Measurements from ENCODE around the gene MRPL20. TPM values are rescaled to one million over a fixed set of nuclear protein-coding genes. Genes with fewer than 3 reads are reported as not detected.

Gene MRPL20
- total and polyA plus RNA-seq, 4 donors = 47.8 to 170 (median 74.0) TPM

DNA sequence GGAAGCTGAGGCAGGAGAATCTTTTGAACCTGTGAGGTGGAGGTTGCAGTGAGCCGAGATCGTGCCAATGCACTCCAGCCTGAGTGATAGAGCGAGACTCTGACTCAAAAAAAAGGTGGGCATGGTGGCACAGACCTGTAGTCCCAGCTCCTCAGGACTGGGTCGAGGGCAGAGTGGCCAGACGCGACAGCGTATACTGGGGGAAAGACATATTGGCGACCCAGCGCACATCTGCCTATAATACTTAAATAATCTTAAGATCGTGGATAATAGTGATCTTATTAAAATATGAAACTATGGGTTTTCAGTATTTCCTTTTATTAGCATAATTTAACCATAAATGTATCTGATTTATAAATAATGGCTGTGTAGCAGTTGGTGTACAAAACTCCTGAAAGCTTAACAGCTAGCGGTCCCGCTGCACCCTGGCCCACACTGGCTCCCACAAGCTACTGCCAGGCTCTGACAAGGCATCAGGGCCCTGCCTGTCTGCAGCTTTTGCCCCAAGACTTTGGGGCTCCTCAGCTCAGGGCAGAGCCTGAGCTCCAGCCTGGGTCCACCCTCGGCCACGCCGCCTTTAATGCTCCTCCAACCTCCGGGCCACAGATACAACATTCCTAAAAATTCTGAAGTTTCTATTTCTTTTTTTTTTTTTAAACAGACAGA is 29.4 kb downstream of the MRPL20 start:
- Histone ChIP-seq H3K9ac (ENCODE audit: low read depth in 1 of 2, low read length in 2 of 2) (no peak overlapping the region), H3K27ac (ENCODE audit: low read depth in 1 of 2, low read length in 2 of 2) (no peak overlapping the region), H3K4me3 (ENCODE audit: low read depth in 1 of 3, low read length in 3 of 3) (no peak overlapping the region), H3K36me3 (ENCODE audit: control insufficient read depth in 4 of 4, insufficient read depth in 3 of 4, low read depth in 1 of 4, low read length in 3 of 4) (peaks cover 0 to 5% (median 2%) of the 10 kb centered on the region in 4 donors), H3K27me3 (ENCODE audit: control insufficient read depth in 4 of 4, insufficient read depth in 4 of 4, low read length in 3 of 4) (no peaks in the 10 kb centered on the region), H3K9me3 (ENCODE audit: control insufficient read depth in 4 of 4, low read length in 3 of 4) (no peaks in the 10 kb centered on the region), H3K4me1 (ENCODE audit: control insufficient read depth in 4 of 4, insufficient read depth in 4 of 4, low read length in 3 of 4) (peaks cover 7 to 25% (median 20%) of the 10 kb centered on the region in 4 donors)
- TF ChIP-seq NR2F2 (IDR thresholded peaks at IDR 0.05) (no peak), RXRA (IDR thresholded peaks at IDR 0.05) (no peak), YY1 (IDR thresholded peaks at IDR 0.05) (no peak), SP1 (IDR thresholded peaks at IDR 0.05) (no peak), GABPA (IDR thresholded peaks at IDR 0.05 in 1 of 2, conservative IDR thresholded peaks at IDR 0.05 in 1 of 2) (no peak), RAD21 (IDR thresholded peaks at IDR 0.05) (no peak), FOXA1 (IDR thresholded peaks at IDR 0.05) (no peak), CTCF (IDR thresholded peaks at IDR 0.05; ENCODE audit: low read depth, low read length, missing input control) (no peak), EGR1 (IDR thresholded peaks at IDR 0.05; ENCODE audit: low read depth in 2 of 2) (no peak), HNF4G (IDR thresholded peaks at IDR 0.05) (no peak), ATF3 (IDR thresholded peaks at IDR 0.05) (no peak), FOXA2 (IDR thresholded peaks at IDR 0.05) (no peak), JUND (IDR thresholded peaks at IDR 0.05) (no peak)
- 98% methylated on average over 16 of the region's 16 CpGs for WGBS
- DNase-seq (ENCODE audit: low spot score) = no peak

- WGBS = 89% methylated on average over 10 of the region's 10 CpGs
- H3K9ac ChIP-seq (ENCODE audit: low read depth in 1 of 2, low read length in 2 of 2) = no peak overlapping the region
- H3K27ac ChIP-seq (ENCODE audit: low read depth in 1 of 2, low read length in 2 of 2) = no peak overlapping the region
- H3K4me3 ChIP-seq (ENCODE audit: low read depth in 1 of 3, low read length in 3 of 3) = no peak overlapping the region
- H3K9me3 ChIP-seq (ENCODE audit: control insufficient read depth in 4 of 4, low read length in 3 of 4) = no peaks in the 10 kb centered on the region
- no peak for DNase-seq (ENCODE audit: low spot score)
- peaks cover 7 to 32% (median 27%) of the 10 kb centered on the region in 4 donors for H3K4me1 ChIP-seq (ENCODE audit: control insufficient read depth in 4 of 4, insufficient read depth in 4 of 4, low read length in 3 of 4)
- no peaks in the 10 kb centered on the region for H3K27me3 ChIP-seq (ENCODE audit: control insufficient read depth in 4 of 4, insufficient read depth in 4 of 4, low read length in 3 of 4)
- H3K36me3 ChIP-seq (ENCODE audit: control insufficient read depth in 4 of 4, insufficient read depth in 3 of 4, low read depth in 1 of 4, low read length in 3 of 4) = peaks cover 0 to 5% (median 2%) of the 10 kb centered on the region in 4 donors
- TF ChIP-seq RXRA (IDR thresholded peaks at IDR 0.05) (no peak), FOXA2 (IDR thresholded peaks at IDR 0.05) (no peak), ATF3 (IDR thresholded peaks at IDR 0.05) (no peak), CTCF (IDR thresholded peaks at IDR 0.05; ENCODE audit: low read depth, low read length, missing input control) (no peak), YY1 (IDR thresholded peaks at IDR 0.05) (no peak), EGR1 (IDR thresholded peaks at IDR 0.05; ENCODE audit: low read depth in 2 of 2) (no peak), RAD21 (IDR thresholded peaks at IDR 0.05) (no peak), HNF4G (IDR thresholded peaks at IDR 0.05) (no peak), MAX (IDR thresholded peaks at IDR 0.05) (no peak), NR2F2 (IDR thresholded peaks at IDR 0.05) (no peak), FOXA1 (IDR thresholded peaks at IDR 0.05) (no peak), JUND (IDR thresholded peaks at IDR 0.05) (no peak), SP1 (IDR thresholded peaks at IDR 0.05) (no peak)
- TF ChIP-seq, protein P1, sequence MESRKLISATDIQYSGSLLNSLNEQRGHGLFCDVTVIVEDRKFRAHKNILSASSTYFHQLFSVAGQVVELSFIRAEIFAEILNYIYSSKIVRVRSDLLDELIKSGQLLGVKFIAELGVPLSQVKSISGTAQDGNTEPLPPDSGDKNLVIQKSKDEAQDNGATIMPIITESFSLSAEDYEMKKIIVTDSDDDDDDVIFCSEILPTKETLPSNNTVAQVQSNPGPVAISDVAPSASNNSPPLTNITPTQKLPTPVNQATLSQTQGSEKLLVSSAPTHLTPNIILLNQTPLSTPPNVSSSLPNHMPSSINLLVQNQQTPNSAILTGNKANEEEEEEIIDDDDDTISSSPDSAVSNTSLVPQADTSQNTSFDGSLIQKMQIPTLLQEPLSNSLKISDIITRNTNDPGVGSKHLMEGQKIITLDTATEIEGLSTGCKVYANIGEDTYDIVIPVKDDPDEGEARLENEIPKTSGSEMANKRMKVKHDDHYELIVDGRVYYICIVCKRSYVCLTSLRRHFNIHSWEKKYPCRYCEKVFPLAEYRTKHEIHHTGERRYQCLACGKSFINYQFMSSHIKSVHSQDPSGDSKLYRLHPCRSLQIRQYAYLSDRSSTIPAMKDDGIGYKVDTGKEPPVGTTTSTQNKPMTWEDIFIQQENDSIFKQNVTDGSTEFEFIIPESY (IDR thresholded peaks at IDR 0.05) = no peak
Observed at GRCh38 chr1:1376551-1377226, 30.4 kb downstream of the MRPL20 start.

All from liver (tissue), 9 donors.